SU-DHL-6 (cell line): Measurements from ENCODE around the gene TTC23.

Experiments
- H2AFZ ChIP-seq: fragments of 200-600 bp; sonication (generic); 2 replicates; pipeline ENCODE4 v1.6.1; 2014; ENCODE audit warnings: low read depth, mild to moderate bottlenecking, moderate library complexity, mixed read lengths, antibody characterized with exemption, low read length; ENCODE audit not compliant: severe bottlenecking
- H3F3A ChIP-seq: fragments of 200-600 bp; shearing (Covaris generic); 2 replicates; pipeline ENCODE4 v1.6.0; 2016; ENCODE audit warnings: antibody characterized with exemption, mild to moderate bottlenecking; ENCODE audit not compliant: insufficient read depth
- H3K27ac ChIP-seq: fragments of 200-600 bp; sonication (generic); 2 replicates; pipeline ENCODE4 v1.5.1; 2016; ENCODE audit warnings: low read depth, mild to moderate bottlenecking, low read length, moderate library complexity, mixed read lengths
- H3K27me3 ChIP-seq: fragments of 200-600 bp; sonication (generic), shearing (Covaris generic); 2 replicates; pipeline ENCODE4 v1.6.0; 2014; ENCODE audit warnings: mild to moderate bottlenecking, low read length
- H3K36me3 ChIP-seq: fragments of 200-600 bp; sonication (generic); 2 replicates; pipeline ENCODE4 v1.6.1; 2014; ENCODE audit warnings: mild to moderate bottlenecking, low read length, mixed read lengths
- H3K4me2 ChIP-seq: fragments of 300-600, 200-600 bp; shearing (Covaris generic), sonication (generic); 2 replicates; pipeline ENCODE4 v1.6.0; 2014; ENCODE audit warnings: low read length, low read depth, mild to moderate bottlenecking; ENCODE audit not compliant: poor library complexity, severe bottlenecking
- H3K4me3 ChIP-seq: fragments of 200-600 bp; sonication (generic); 2 replicates; pipeline ENCODE4 v1.5.1; 2014; ENCODE audit warnings: antibody characterized with exemption, low read length, mild to moderate bottlenecking, mixed read lengths; ENCODE audit not compliant: insufficient read depth, poor library complexity, severe bottlenecking
- H3K79me2 ChIP-seq: fragments of 200-600 bp; sonication (generic); 2 replicates; pipeline ENCODE4 v1.6.1; 2014; ENCODE audit warnings: mild to moderate bottlenecking, low read length, moderate library complexity; ENCODE audit not compliant: insufficient read depth
- H3K9ac ChIP-seq: fragments of 200-600 bp; sonication (generic); 2 replicates; pipeline ENCODE4 v1.7.0; 2014; ENCODE audit warnings: mild to moderate bottlenecking, low read length
- H3K9me2 ChIP-seq: fragments of 200-600 bp; sonication (generic); replicated peaks from 2 replicates; pipeline ENCODE4 v1.6.1; 2014; ENCODE audit warnings: low read length; ENCODE audit not compliant: insufficient read depth
- H3K9me3 ChIP-seq: fragments of 200-600 bp; sonication (generic); 2 replicates; pipeline ENCODE4 v1.6.1; 2014; ENCODE audit warnings: low read length, mixed read lengths; ENCODE audit not compliant: insufficient read depth
- H4K20me1 ChIP-seq: fragments of 200-600 bp; sonication (generic); 2 replicates; pipeline ENCODE4 v1.6.1; 2014; ENCODE audit warnings: low read depth, mild to moderate bottlenecking, antibody characterized with exemption, low read length, moderate library complexity, mixed read lengths
- EZH2phosphoT487 ChIP-seq: fragments of 200-600 bp; sonication (generic), shearing (Covaris generic); conservative IDR thresholded peaks from 2 replicates; pipeline ENCODE4 v1.6.1; 2018; ENCODE audit warnings: mild to moderate bottlenecking, antibody characterized with exemption, low read length, moderate library complexity, mixed read lengths
- TF ChIP-seq, protein P1 (sequence below): fragments of 200-600 bp; sonication (generic); IDR thresholded peaks from one replicate; pipeline ENCODE4 v1.5.1; 2017; ENCODE audit warnings: antibody characterized with exemption, mild to moderate bottlenecking, low read length, moderate library complexity; ENCODE audit not compliant: insufficient read depth, poor library complexity, severe bottlenecking

The TTC23 gene

DNA sequence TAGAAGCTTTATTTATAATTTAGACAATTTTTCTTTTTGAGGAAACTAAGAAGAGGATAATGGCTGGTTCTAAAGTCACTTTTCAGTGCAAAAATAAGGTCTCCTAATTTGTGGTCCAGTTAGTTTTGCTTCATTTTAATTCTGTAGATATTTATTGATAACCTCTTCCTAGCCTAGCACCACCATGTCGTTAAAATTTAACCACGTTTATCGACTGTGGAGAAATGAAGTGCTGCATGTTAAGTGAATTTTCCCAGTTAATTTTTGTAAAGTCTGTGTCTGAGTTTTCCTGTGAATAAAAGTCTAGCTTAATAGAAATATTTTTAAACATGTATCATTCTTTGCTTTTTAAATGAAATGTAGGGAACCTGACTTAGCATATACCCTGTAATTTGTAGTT is 18.6 kb upstream of the TTC23 start:
- H4K20me1 ChIP-seq: peaks cover 8% of the 10 kb centered on the region; the same call in 1 of the 2 replicates
- no peaks in the 10 kb centered on the region for H3K9me3 ChIP-seq
- H3K79me2 ChIP-seq: no peaks in the 10 kb centered on the region
- H3K27me3 ChIP-seq: no peaks in the 10 kb centered on the region
- no peaks in the 10 kb centered on the region for H3K9me2 ChIP-seq
- H3K4me3 ChIP-seq: no peak overlapping the region
- no peaks in the 10 kb centered on the region for H3K36me3 ChIP-seq
- TF ChIP-seq EZH2phosphoT487: no peak
- TF ChIP-seq, protein P1, sequence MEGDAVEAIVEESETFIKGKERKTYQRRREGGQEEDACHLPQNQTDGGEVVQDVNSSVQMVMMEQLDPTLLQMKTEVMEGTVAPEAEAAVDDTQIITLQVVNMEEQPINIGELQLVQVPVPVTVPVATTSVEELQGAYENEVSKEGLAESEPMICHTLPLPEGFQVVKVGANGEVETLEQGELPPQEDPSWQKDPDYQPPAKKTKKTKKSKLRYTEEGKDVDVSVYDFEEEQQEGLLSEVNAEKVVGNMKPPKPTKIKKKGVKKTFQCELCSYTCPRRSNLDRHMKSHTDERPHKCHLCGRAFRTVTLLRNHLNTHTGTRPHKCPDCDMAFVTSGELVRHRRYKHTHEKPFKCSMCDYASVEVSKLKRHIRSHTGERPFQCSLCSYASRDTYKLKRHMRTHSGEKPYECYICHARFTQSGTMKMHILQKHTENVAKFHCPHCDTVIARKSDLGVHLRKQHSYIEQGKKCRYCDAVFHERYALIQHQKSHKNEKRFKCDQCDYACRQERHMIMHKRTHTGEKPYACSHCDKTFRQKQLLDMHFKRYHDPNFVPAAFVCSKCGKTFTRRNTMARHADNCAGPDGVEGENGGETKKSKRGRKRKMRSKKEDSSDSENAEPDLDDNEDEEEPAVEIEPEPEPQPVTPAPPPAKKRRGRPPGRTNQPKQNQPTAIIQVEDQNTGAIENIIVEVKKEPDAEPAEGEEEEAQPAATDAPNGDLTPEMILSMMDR: no peak
- no peaks in the 10 kb centered on the region for H3F3A ChIP-seq
- H3K4me2 ChIP-seq: no peak overlapping the region
- H2AFZ ChIP-seq: no peak overlapping the region
- no peak overlapping the region for H3K9ac ChIP-seq
- no peak overlapping the region for H3K27ac ChIP-seq

DNA sequence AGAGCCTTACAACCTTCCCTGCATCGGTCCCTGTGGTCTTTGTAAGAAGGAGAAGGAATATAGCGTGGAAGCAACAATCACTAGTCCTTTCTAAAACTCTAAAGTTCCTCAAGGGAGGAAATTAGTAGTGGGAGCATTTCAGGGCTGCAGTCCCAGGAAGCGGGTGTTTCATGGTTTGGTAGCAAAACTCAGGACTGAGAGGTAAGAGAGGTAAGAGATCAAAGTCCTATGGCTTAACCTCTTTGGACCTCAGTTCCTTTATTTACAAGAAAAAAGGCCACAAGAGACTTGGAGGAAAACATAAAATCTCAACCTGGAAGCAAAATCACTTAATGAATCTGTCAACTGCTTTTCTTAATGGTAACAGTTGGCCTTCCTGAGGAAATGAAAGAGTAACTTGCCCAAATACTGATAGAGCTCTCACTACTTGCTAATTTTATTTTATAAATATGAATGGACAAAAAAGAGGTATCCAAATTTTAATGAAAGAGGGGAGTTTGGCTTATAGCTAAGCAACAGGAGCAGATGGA is 16.2 kb upstream of the TTC23 start:
- H3K4me3 ChIP-seq: no peak overlapping the region
- no peaks in the 10 kb centered on the region for H3K36me3 ChIP-seq
- H3K79me2 ChIP-seq: no peaks in the 10 kb centered on the region
- H3K9ac ChIP-seq: no peak overlapping the region
- TF ChIP-seq, protein P1: no peak
- no peak for TF ChIP-seq EZH2phosphoT487
- no peak overlapping the region for H3K4me2 ChIP-seq
- no peaks in the 10 kb centered on the region for H3F3A ChIP-seq
- no peaks in the 10 kb centered on the region for H3K27me3 ChIP-seq
- no peaks in the 10 kb centered on the region for H3K9me3 ChIP-seq
- H3K9me2 ChIP-seq: no peaks in the 10 kb centered on the region
- H2AFZ ChIP-seq: no peak overlapping the region
- H4K20me1 ChIP-seq: peaks cover 8% of the 10 kb centered on the region; the same call in 1 of the 2 replicates
- H3K27ac ChIP-seq: no peak overlapping the region

DNA sequence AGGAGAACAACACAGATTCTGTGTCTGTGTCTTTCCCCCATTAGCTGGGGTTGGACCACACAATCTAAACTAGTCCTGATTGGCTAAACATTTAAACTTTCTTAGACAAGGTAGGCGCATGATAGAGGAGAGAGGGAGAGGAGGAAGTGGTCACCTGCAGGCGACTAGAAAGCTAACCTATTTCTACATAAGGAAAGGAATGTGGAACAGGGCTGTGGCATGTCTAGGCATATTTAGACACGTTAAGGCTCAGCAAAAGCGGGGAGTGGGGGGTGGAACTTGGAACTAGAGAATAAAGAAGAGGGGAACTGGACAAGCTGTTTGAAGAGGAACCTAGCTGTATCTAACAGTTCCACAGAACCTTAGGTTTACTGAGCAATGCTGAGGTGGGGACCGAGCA is 14.7 kb upstream of the TTC23 start:
- no peak overlapping the region for H3K4me2 ChIP-seq
- no peak for TF ChIP-seq EZH2phosphoT487
- TF ChIP-seq, protein P1: no peak
- H2AFZ ChIP-seq: no peak overlapping the region

More for the DNA sequence above, 14.7 kb upstream of the TTC23 start:
- Histone ChIP-seq H3K27ac (no peak overlapping the region), H3F3A (no peaks in the 10 kb centered on the region), H3K9me3 (no peaks in the 10 kb centered on the region), H3K27me3 (no peaks in the 10 kb centered on the region), H3K79me2 (no peaks in the 10 kb centered on the region), H3K9ac (no peak overlapping the region), H3K9me2 (no peaks in the 10 kb centered on the region), H4K20me1 (peaks cover 8% of the 10 kb centered on the region; the same call in 1 of the 2 replicates), H3K36me3 (no peaks in the 10 kb centered on the region), H3K4me3 (no peak overlapping the region)
